ENCODE data around the gene C3orf20.

- TF ChIP-seq CTCF (IDR thresholded peaks at IDR 0.05) (no peak), POLR2AphosphoS5 (IDR thresholded peaks at IDR 0.05) (no peak), POLR2A (IDR thresholded peaks at IDR 0.05) (no peak)
Measured at GRCh38 chr3:14769544-14770325, 94.8 kb downstream of the C3orf20 start.
